DND-41 (cell line): ENCODE measurements around the gene TMPRSS3.

ENCODE experiments used
- CTCF ChIP-seq: IDR thresholded peaks from 2 replicates; pipeline ENCODE4 v1.5.1; 2012; ENCODE audit warnings: borderline replicate concordance, low read length, moderate library complexity, mild to moderate bottlenecking; ENCODE audit not compliant: poor library complexity, severe bottlenecking; ENCODE audit errors: extremely low read depth
- EZH2 ChIP-seq: IDR thresholded peaks from 3 replicates; pipeline ENCODE4 v1.6.1; 2012; ENCODE audit warnings: borderline replicate concordance, low read depth, mild to moderate bottlenecking, moderate library complexity, low read length, inconsistent platforms; ENCODE audit not compliant: severe bottlenecking

GRCh38 chr21:42414066-42414465 is 18.2 kb upstream of the TMPRSS3 start:
- TF ChIP-seq CTCF (no peak), EZH2 (no peak)
